ENCODE data around the gene ADAM12.
A peak's percentile ranks its signal among the peaks of the same experiment; 100 is the strongest.

The ADAM12 gene

GRCh38 chr10:126099366-126099765, 288.9 kb downstream of the ADAM12 start:
- DNase-seq, result no peak

GRCh38 chr10:126098226-126098581, 290.1 kb downstream of the ADAM12 start:
- no peak for DNase-seq

- DNase-seq, result no peak
These were observed 290.6 kb downstream of the ADAM12 start for GRCh38 chr10:126097558-126098225.

GRCh38 chr10:126094537-126094936, 293.7 kb downstream of the ADAM12 start:
- DNase-seq, result no peak

- DNase-seq, result peak; percentile 63
These were observed 295.7 kb downstream of the ADAM12 start for GRCh38 chr10:126092366-126093215.

GRCh38 chr10:126090911-126091728, 297.2 kb downstream of the ADAM12 start:
- peak; percentile 64 for DNase-seq

GRCh38 chr10:126090443-126090842, 297.8 kb downstream of the ADAM12 start:
- no peak for DNase-seq

GRCh38 chr10:126087796-126088505, 300.3 kb downstream of the ADAM12 start:
- peak; percentile 65 for DNase-seq

- no peak for DNase-seq
These were observed 301.1 kb downstream of the ADAM12 start for GRCh38 chr10:126087153-126087680.

GRCh38 chr10:126085806-126086205, 302.5 kb downstream of the ADAM12 start:
- DNase-seq, result no peak

- DNase-seq, result no peak
These were observed 303.9 kb downstream of the ADAM12 start for GRCh38 chr10:126084369-126084768.

GRCh38 chr10:126083009-126083408, 305.3 kb downstream of the ADAM12 start:
- DNase-seq, result no peak

- DNase-seq, result no peak
These were observed 306.3 kb downstream of the ADAM12 start for GRCh38 chr10:126081841-126082466.

- DNase-seq, result no peak
These were observed 307.3 kb downstream of the ADAM12 start for GRCh38 chr10:126080879-126081411.

GRCh38 chr10:126080291-126080825, 307.9 kb downstream of the ADAM12 start:
- DNase-seq, result no peak

- DNase-seq, result no peak
These were observed 313.3 kb downstream of the ADAM12 start for GRCh38 chr10:126075009-126075408.

GRCh38 chr10:126074291-126074690, 314.0 kb downstream of the ADAM12 start:
- no peak for DNase-seq

- DNase-seq, result peak; percentile 32
These were observed 314.7 kb downstream of the ADAM12 start for GRCh38 chr10:126073606-126074005.

- no peak for DNase-seq
These were observed 315.7 kb downstream of the ADAM12 start for GRCh38 chr10:126072622-126073021.

GRCh38 chr10:126070476-126071215, 317.6 kb downstream of the ADAM12 start:
- DNase-seq, result no peak

GRCh38 chr10:126068322-126068721, 320.0 kb downstream of the ADAM12 start:
- DNase-seq, result no peak
